ENCODE measurements around the gene HSPA1L. TPM values are rescaled to one million over a fixed set of nuclear protein-coding genes. Genes with fewer than 3 reads are reported as not detected.
"Not testable (repeated sequence)": the region's sequence is repeated elsewhere in the genome, so short reads cannot be mapped to it uniquely, and the experiment has no call there.

HSPA1L gene
- total RNA-seq, 1 donor: 0.86 TPM

DNA sequence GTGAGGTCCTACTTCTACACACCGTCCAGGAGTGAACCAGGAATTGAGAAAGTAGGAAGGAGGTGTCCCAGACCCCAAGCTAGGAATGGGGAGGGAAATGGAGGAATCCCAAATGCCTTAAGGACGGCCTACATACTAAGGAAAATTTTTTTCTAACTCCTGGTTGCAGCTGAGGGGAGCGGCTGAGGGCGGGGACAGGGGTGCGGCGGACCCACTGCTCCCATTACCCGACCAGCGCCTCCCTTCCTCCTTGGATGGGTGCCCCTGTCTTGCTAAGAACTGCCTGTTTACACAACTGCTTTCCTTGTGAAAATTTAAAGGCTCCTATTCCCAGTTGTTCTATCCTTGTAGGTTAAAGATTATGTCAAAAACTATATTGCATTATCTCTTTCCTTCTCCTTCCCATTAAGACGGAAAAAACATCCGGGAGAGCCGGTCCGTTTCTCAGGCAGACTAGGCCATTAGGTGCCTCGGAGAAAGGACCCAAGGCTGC is 11.8 kb upstream of the HSPA1L start:
- DNase-seq (ENCODE audit: low read depth): peak; percentile 87
- H3K4me3 ChIP-seq (ENCODE audit: low read depth, low read length): peak overlapping the region; percentile 54

DNA sequence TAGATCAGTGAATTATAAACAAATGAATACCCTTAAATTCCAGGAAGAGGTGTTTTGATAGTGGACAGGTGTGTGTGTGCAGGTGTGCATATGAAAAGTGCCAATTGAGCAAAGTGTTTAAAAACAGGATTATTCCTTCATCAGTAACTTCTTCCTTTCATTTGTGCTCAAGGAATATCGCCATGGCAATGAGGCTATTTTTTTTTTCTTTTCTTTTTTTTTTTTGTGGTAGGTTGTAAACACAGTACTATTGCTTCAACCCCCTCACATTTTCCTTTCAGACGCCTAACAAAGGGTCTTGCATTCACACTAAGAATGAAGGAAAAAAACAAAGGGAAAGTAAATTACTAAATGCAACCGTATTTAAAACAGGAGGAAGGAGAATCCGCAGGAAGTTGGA is 10.5 kb upstream of the HSPA1L start:
- no peak overlapping the region for H3K4me3 ChIP-seq (ENCODE audit: low read depth, low read length)
- TF ChIP-seq, protein P1, sequence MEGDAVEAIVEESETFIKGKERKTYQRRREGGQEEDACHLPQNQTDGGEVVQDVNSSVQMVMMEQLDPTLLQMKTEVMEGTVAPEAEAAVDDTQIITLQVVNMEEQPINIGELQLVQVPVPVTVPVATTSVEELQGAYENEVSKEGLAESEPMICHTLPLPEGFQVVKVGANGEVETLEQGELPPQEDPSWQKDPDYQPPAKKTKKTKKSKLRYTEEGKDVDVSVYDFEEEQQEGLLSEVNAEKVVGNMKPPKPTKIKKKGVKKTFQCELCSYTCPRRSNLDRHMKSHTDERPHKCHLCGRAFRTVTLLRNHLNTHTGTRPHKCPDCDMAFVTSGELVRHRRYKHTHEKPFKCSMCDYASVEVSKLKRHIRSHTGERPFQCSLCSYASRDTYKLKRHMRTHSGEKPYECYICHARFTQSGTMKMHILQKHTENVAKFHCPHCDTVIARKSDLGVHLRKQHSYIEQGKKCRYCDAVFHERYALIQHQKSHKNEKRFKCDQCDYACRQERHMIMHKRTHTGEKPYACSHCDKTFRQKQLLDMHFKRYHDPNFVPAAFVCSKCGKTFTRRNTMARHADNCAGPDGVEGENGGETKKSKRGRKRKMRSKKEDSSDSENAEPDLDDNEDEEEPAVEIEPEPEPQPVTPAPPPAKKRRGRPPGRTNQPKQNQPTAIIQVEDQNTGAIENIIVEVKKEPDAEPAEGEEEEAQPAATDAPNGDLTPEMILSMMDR (IDR thresholded peaks at IDR 0.05; ENCODE audit: insufficient read depth, low read depth, low read length): no peak
- DNase-seq (ENCODE audit: low read depth): no peak

More for the DNA sequence above, 11.8 kb upstream of the HSPA1L start:
- TF ChIP-seq, protein P1 (IDR thresholded peaks at IDR 0.05; ENCODE audit: insufficient read depth, low read depth, low read length): no peak

DNA sequence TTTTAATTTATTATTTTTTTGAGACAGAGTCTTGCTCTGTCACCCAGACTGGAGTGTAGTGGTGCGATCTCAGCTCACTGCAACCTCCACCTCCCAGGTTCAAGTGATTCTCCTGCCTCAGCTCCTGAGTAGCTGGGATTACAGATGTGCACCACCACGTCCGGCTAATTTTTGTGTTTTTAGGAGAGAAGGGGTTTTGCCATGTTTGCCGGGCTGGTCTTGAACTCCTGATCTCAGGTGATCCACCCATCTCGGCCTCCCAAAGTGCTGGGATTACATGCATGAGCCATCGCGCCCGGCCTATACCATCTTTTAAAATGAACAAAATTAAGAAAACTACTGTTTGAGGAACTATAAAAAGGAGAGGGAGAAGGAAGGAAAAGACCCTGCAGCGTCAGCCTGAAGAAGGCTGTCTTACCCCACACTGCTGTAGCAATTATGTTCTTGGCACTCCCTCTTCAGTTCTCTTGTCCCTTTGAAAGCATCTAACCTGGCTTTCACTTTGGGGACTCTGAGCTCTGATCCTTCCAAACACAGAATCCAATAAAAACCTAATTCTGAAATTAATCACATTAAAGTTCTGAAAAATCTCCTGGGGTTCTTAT is 8.6 kb upstream of the HSPA1L start:
- not testable (repeated sequence) for DNase-seq (ENCODE audit: low read depth); H3K4me3 ChIP-seq (ENCODE audit: low read depth, low read length)

DNA sequence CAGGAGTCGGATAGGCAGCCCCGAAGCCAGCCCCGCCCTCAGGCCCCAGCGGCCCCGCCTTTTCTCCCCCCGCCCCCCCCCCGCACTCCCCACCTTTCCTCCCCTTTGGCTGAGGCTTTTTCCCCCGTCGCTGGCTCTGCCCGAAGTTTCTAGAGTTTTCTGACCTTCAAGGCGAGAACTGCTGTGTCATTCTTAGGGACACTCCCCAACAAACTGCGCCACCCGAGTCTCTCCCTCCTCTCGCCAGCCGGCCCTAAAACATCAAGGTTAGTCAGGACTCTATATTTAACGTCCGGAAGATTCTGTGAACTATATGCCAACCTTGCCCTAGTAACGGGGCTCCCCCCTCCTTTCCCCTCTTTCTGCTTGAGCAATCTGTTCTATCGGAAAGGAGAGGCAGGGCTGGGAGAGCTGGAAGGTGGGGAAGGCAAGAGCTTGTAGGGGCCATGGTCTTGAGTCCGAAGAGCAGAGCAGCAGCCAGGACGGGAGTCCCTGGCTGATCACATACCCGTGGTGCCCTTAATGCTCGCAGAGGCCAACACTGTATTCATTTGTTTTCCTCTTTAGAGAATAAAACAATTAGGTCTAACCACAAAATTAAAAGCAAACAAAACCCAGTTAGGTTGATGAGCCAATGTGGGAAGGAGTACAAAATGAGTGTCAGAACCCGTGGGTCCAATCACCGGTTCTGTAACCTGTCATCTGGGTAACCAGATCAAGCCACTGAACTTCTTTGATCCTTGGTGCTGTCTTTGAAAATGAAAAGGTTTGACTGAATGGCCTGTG is 7.1 kb upstream of the HSPA1L start:
- peak; percentile 88 for DNase-seq (ENCODE audit: low read depth)

DNA sequence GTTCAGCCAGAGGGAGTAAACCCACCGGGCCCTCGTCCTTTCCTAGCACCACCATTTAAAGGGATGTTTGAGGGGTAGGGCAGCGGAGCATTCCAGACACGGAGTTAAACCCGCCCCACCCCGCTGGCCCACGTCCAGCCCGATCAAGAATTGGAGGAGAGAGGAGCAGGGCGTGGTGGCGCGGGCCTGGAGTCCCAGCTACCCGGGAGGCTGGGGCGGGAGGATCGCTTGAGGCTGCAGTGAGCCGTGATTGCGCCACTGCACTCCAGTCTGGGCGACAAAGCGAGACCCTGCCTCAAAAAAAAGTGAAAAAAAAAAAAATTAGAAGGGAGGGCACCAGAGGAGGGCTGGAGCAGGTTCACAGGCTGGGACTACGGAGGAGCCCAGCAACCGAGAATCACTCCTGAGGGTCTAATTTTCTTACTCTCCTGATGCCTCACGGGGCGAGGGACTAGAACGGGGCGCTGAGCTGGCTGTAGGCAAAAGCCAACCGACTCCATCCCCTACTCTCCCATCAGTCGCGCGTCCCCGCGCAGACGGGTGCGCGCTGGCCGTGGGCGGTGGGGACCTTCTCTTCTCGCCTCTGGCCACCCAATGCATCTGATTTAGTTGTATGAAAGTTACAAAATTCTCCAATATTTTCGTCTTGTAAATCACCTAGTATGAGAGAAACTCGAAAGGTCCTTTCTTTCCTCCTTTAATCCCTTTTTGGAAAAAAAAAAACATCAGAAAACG is 6.4 kb upstream of the HSPA1L start:
- peak overlapping the region; percentile 67 for H3K4me3 ChIP-seq (ENCODE audit: low read depth, low read length)
- no peak for DNase-seq (ENCODE audit: low read depth)
- TF ChIP-seq, protein P1 (IDR thresholded peaks at IDR 0.05; ENCODE audit: insufficient read depth, low read depth, low read length): no peak

More for the DNA sequence above, 7.1 kb upstream of the HSPA1L start:
- TF ChIP-seq, protein P1 (IDR thresholded peaks at IDR 0.05; ENCODE audit: insufficient read depth, low read depth, low read length): no peak
- H3K4me3 ChIP-seq (ENCODE audit: low read depth, low read length): peak overlapping the region; percentile 67

DNA sequence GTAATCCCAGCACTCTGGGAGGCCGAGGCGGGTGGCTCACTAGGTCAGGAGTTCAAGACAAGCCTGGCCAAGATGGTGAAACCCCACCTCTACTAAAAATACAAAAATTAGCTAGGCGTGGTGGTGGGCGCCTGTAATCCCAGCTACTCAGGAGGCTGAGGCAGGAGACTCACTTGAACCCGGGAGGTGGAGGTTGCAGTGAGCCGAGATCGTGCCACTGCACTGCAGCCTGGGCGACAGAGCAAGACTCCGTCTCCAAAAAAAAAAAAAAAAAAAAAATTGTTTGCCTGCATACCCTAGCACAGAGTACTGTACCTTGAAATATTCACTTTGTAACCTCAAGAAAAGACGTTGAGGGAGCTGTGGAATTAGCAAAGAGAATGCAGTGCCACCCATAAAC is 5.3 kb upstream of the HSPA1L start:
- DNase-seq (ENCODE audit: low read depth); H3K4me3 ChIP-seq (ENCODE audit: low read depth, low read length): not testable (repeated sequence)

DNA sequence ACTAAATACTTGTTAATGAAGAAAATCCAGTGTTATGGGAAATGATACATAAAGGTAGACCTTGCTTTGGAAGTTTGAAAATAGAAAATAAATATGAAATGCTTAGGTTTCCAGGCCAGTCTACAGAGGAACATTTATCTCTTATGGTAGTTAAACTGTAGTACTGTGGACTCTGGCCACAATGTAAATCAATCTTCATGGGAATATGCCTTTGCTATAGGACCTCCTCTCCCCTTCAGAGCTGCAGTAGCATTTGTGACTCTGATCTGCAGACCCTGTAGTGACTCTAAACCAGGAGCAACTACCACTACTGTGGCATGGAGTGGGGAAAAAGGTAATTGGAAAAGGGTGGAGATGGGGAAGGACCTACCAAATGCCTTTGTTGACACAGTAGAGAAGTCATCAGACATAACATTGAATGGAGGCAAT is 4.8 kb upstream of the HSPA1L start:
- no peak for DNase-seq (ENCODE audit: low read depth)
- H3K4me3 ChIP-seq (ENCODE audit: low read depth, low read length): no peak overlapping the region
- TF ChIP-seq, protein P1 (IDR thresholded peaks at IDR 0.05; ENCODE audit: insufficient read depth, low read depth, low read length): no peak

DNA sequence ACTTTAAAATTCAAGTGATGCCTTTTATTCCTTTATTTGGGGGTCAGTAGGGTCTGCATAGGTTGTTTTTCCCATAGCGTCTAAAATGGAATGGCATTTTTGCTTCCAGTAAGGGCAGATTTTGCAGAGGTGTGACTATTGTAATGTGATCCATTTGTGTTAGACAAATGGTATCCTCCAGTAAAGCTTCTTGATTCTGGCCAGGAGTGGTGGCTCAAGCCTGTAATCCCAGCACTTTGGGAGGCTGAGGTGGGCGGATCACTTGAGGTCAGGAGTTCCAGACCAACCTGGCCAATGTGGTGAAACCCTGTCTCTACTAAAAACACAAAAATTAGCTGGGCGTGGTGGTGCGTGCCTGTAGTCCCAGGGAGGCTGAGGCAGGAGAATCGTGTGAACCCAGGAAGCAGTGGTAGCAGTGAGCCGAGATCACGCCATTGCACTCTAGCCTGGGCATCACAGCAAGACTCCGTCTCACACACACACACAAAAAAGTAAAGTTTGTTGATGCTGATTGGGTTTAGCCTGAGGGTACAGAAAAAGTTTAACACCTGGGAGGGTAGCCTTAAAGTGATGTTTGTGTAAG is 2.9 kb upstream of the HSPA1L start:
- H3K4me3 ChIP-seq (ENCODE audit: low read depth, low read length): peak overlapping the region; percentile 62
- DNase-seq (ENCODE audit: low read depth): not testable (repeated sequence)

DNA sequence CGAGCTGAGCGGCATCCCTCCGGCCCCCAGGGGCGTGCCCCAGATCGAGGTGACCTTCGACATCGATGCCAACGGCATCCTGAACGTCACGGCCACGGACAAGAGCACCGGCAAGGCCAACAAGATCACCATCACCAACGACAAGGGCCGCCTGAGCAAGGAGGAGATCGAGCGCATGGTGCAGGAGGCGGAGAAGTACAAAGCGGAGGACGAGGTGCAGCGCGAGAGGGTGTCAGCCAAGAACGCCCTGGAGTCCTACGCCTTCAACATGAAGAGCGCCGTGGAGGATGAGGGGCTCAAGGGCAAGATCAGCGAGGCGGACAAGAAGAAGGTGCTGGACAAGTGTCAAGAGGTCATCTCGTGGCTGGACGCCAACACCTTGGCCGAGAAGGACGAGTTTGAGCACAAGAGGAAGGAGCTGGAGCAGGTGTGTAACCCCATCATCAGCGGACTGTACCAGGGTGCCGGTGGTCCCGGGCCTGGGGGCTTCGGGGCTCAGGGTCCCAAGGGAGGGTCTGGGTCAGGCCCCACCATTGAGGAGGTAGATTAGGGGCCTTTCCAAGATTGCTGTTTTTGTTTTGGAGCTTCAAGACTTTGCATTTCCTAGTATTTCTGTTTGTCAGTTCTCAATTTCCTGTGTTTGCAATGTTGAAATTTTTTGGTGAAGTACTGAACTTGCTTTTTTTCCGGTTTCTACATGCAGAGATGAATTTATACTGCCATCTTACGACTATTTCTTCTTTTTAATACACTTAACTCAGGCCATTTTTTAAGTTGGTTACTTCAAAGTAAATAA is 2.2 kb upstream of the HSPA1L start:
- H3K4me3 ChIP-seq (ENCODE audit: low read depth, low read length): peak overlapping the region; percentile 62
- DNase-seq (ENCODE audit: low read depth): not testable (repeated sequence)

Data from fibroblast of villous mesenchyme (primary cell).